ENCODE measurements around the gene ODF2L.

The ODF2L gene

GRCh38 chr1:86387916-86388627 lies 8.1 kb downstream of the ODF2L start:
- no peak overlapping the region for H3K27ac ChIP-seq (ENCODE audit: low read depth, low read length, severe bottlenecking)
- 100% methylated on average over 1 of the region's 3 CpGs; no CpG with 5 or more reads in 1 of the 2 experiments for WGBS, 2 experiments (ENCODE audit: insufficient coverage in 2 of 2)
- H3K4me1 ChIP-seq (ENCODE audit: control insufficient read depth, insufficient read depth, low read length, poor library complexity, severe bottlenecking) = no peaks in the 10 kb centered on the region
- no peak overlapping the region for H3K4me3 ChIP-seq (ENCODE audit: extremely low read depth, insufficient read depth, low read length, poor library complexity, severe bottlenecking)
- H3K9me3 ChIP-seq (ENCODE audit: control insufficient read depth, low read length) = no peaks in the 10 kb centered on the region
- H3K36me3 ChIP-seq (ENCODE audit: control insufficient read depth, insufficient read depth, low read length) = peaks cover 11% of the 10 kb centered on the region

- peaks cover 11% of the 10 kb centered on the region for H3K9me3 ChIP-seq (ENCODE audit: control insufficient read depth, low read length)
- WGBS, 2 experiments (ENCODE audit: insufficient coverage in 2 of 2) = no CpG with 5 or more reads among the region's 1 CpG
- H3K36me3 ChIP-seq (ENCODE audit: control insufficient read depth, insufficient read depth, low read length) = peaks cover 12% of the 10 kb centered on the region
- H3K4me3 ChIP-seq (ENCODE audit: extremely low read depth, insufficient read depth, low read length, poor library complexity, severe bottlenecking) = no peak overlapping the region
- H3K4me1 ChIP-seq (ENCODE audit: control insufficient read depth, insufficient read depth, low read length, poor library complexity, severe bottlenecking) = no peaks in the 10 kb centered on the region
- no peak overlapping the region for H3K27ac ChIP-seq (ENCODE audit: low read depth, low read length, severe bottlenecking)
Measured at GRCh38 chr1:86382878-86383277, 13.2 kb downstream of the ODF2L start.

- H3K27ac ChIP-seq (ENCODE audit: low read depth, low read length, severe bottlenecking) = no peak overlapping the region
- H3K4me3 ChIP-seq (ENCODE audit: extremely low read depth, insufficient read depth, low read length, poor library complexity, severe bottlenecking) = no peak overlapping the region
- H3K9me3 ChIP-seq (ENCODE audit: control insufficient read depth, low read length) = peaks cover 21% of the 10 kb centered on the region
- 80 to 92% methylated on average over 1 to 2 of the region's 4 CpGs for WGBS, 2 experiments (ENCODE audit: insufficient coverage in 2 of 2)
- H3K4me1 ChIP-seq (ENCODE audit: control insufficient read depth, insufficient read depth, low read length, poor library complexity, severe bottlenecking) = no peaks in the 10 kb centered on the region
- peaks cover 29% of the 10 kb centered on the region for H3K36me3 ChIP-seq (ENCODE audit: control insufficient read depth, insufficient read depth, low read length)
Measured at GRCh38 chr1:86381223-86381622, 14.9 kb downstream of the ODF2L start.

- Histone ChIP-seq H3K4me1 (ENCODE audit: control insufficient read depth, insufficient read depth, low read length, poor library complexity, severe bottlenecking) (no peaks in the 10 kb centered on the region), H3K36me3 (ENCODE audit: control insufficient read depth, insufficient read depth, low read length) (peaks cover 30% of the 10 kb centered on the region), H3K4me3 (ENCODE audit: extremely low read depth, insufficient read depth, low read length, poor library complexity, severe bottlenecking) (no peak overlapping the region), H3K9me3 (ENCODE audit: control insufficient read depth, low read length) (peaks cover 21% of the 10 kb centered on the region), H3K27ac (ENCODE audit: low read depth, low read length, severe bottlenecking) (no peak overlapping the region)
- 40% methylated on average over 1 of the region's 4 CpGs; no CpG with 5 or more reads in 1 of the 2 experiments for WGBS, 2 experiments (ENCODE audit: insufficient coverage in 2 of 2)
Measured at GRCh38 chr1:86380257-86380861, 15.8 kb downstream of the ODF2L start.

- Histone ChIP-seq H3K4me3 (ENCODE audit: extremely low read depth, insufficient read depth, low read length, poor library complexity, severe bottlenecking) (no peak overlapping the region), H3K36me3 (ENCODE audit: control insufficient read depth, insufficient read depth, low read length) (peaks cover 37% of the 10 kb centered on the region), H3K9me3 (ENCODE audit: control insufficient read depth, low read length) (peaks cover 21% of the 10 kb centered on the region), H3K4me1 (ENCODE audit: control insufficient read depth, insufficient read depth, low read length, poor library complexity, severe bottlenecking) (no peaks in the 10 kb centered on the region), H3K27ac (ENCODE audit: low read depth, low read length, severe bottlenecking) (no peak overlapping the region)
- 100% methylated on average over 1 of the region's 1 CpG; no CpG with 5 or more reads in 1 of the 2 experiments for WGBS, 2 experiments (ENCODE audit: insufficient coverage in 2 of 2)
Measured at GRCh38 chr1:86378813-86379212, 17.3 kb downstream of the ODF2L start.

GRCh38 chr1:86377341-86377740 lies 18.8 kb downstream of the ODF2L start:
- Histone ChIP-seq H3K4me1 (ENCODE audit: control insufficient read depth, insufficient read depth, low read length, poor library complexity, severe bottlenecking) (no peaks in the 10 kb centered on the region), H3K9me3 (ENCODE audit: control insufficient read depth, low read length) (peaks cover 21% of the 10 kb centered on the region), H3K36me3 (ENCODE audit: control insufficient read depth, insufficient read depth, low read length) (peaks cover 50% of the 10 kb centered on the region), H3K27ac (ENCODE audit: low read depth, low read length, severe bottlenecking) (no peak overlapping the region), H3K4me3 (ENCODE audit: extremely low read depth, insufficient read depth, low read length, poor library complexity, severe bottlenecking) (no peak overlapping the region)
- WGBS, 2 experiments (ENCODE audit: insufficient coverage in 2 of 2) = 80 to 100% methylated on average over 1 of the region's 1 CpG

- Histone ChIP-seq H3K36me3 (ENCODE audit: control insufficient read depth, insufficient read depth, low read length) (peaks cover 50% of the 10 kb centered on the region), H3K27ac (ENCODE audit: low read depth, low read length, severe bottlenecking) (no peak overlapping the region), H3K4me3 (ENCODE audit: extremely low read depth, insufficient read depth, low read length, poor library complexity, severe bottlenecking) (no peak overlapping the region), H3K9me3 (ENCODE audit: control insufficient read depth, low read length) (peaks cover 21% of the 10 kb centered on the region), H3K4me1 (ENCODE audit: control insufficient read depth, insufficient read depth, low read length, poor library complexity, severe bottlenecking) (no peaks in the 10 kb centered on the region)
- no CpG with 5 or more reads among the region's 1 CpG for WGBS, 2 experiments (ENCODE audit: insufficient coverage in 2 of 2)
Measured at GRCh38 chr1:86375688-86376087, 20.4 kb downstream of the ODF2L start.

GRCh38 chr1:86370601-86371022 lies 25.5 kb downstream of the ODF2L start:
- H3K27ac ChIP-seq (ENCODE audit: low read depth, low read length, severe bottlenecking) = no peak overlapping the region
- no peaks in the 10 kb centered on the region for H3K4me1 ChIP-seq (ENCODE audit: control insufficient read depth, insufficient read depth, low read length, poor library complexity, severe bottlenecking)
- H3K36me3 ChIP-seq (ENCODE audit: control insufficient read depth, insufficient read depth, low read length) = peaks cover 28% of the 10 kb centered on the region
- H3K9me3 ChIP-seq (ENCODE audit: control insufficient read depth, low read length) = no peaks in the 10 kb centered on the region
- H3K4me3 ChIP-seq (ENCODE audit: extremely low read depth, insufficient read depth, low read length, poor library complexity, severe bottlenecking) = no peak overlapping the region

GRCh38 chr1:86365896-86366295 lies 30.2 kb downstream of the ODF2L start:
- 84 to 100% methylated on average over 2 to 3 of the region's 6 CpGs for WGBS, 2 experiments (ENCODE audit: insufficient coverage in 2 of 2)

GRCh38 chr1:86362807-86363206 lies 33.3 kb downstream of the ODF2L start:
- 96 to 100% methylated on average over 3 to 4 of the region's 4 CpGs for WGBS, 2 experiments (ENCODE audit: insufficient coverage in 2 of 2)
- Histone ChIP-seq H3K4me1 (ENCODE audit: control insufficient read depth, insufficient read depth, low read length, poor library complexity, severe bottlenecking) (no peaks in the 10 kb centered on the region), H3K9me3 (ENCODE audit: control insufficient read depth, low read length) (no peaks in the 10 kb centered on the region), H3K27ac (ENCODE audit: low read depth, low read length, severe bottlenecking) (no peak overlapping the region), H3K36me3 (ENCODE audit: control insufficient read depth, insufficient read depth, low read length) (peaks cover 14% of the 10 kb centered on the region), H3K4me3 (ENCODE audit: extremely low read depth, insufficient read depth, low read length, poor library complexity, severe bottlenecking) (no peak overlapping the region)

More at GRCh38 chr1:86365896-86366295, 30.2 kb downstream of the ODF2L start:
- Histone ChIP-seq H3K27ac (ENCODE audit: low read depth, low read length, severe bottlenecking) (no peak overlapping the region), H3K4me3 (ENCODE audit: extremely low read depth, insufficient read depth, low read length, poor library complexity, severe bottlenecking) (no peak overlapping the region), H3K4me1 (ENCODE audit: control insufficient read depth, insufficient read depth, low read length, poor library complexity, severe bottlenecking) (no peaks in the 10 kb centered on the region), H3K36me3 (ENCODE audit: control insufficient read depth, insufficient read depth, low read length) (peaks cover 12% of the 10 kb centered on the region), H3K9me3 (ENCODE audit: control insufficient read depth, low read length) (no peaks in the 10 kb centered on the region)

GRCh38 chr1:86357796-86358195 lies 38.3 kb downstream of the ODF2L start:
- WGBS, 2 experiments (ENCODE audit: insufficient coverage in 2 of 2) = 97 to 98% methylated on average over 3 to 4 of the region's 5 CpGs
- no peaks in the 10 kb centered on the region for H3K9me3 ChIP-seq (ENCODE audit: control insufficient read depth, low read length)
- no peak overlapping the region for H3K4me3 ChIP-seq (ENCODE audit: extremely low read depth, insufficient read depth, low read length, poor library complexity, severe bottlenecking)
- peaks cover 28% of the 10 kb centered on the region for H3K36me3 ChIP-seq (ENCODE audit: control insufficient read depth, insufficient read depth, low read length)
- no peak overlapping the region for H3K27ac ChIP-seq (ENCODE audit: low read depth, low read length, severe bottlenecking)
- H3K4me1 ChIP-seq (ENCODE audit: control insufficient read depth, insufficient read depth, low read length, poor library complexity, severe bottlenecking) = no peaks in the 10 kb centered on the region

All from mesodermal cell (in vitro differentiated cells).